Hepatocyte (in vitro differentiated cells): ENCODE results near the gene ANK2. TPM values are rescaled to one million over a fixed set of nuclear protein-coding genes. Genes with fewer than 3 reads are reported as not detected.

Experiments
- DNase-seq: peaks from one replicate; pipeline ENCODE4 v3.0.0-alpha.2; 2016; ENCODE audit warnings: low spot score
- H2AFZ ChIP-seq: fragments of 200-600 bp; sonication (generic); 2 replicates; pipeline ENCODE4 v1.6.0; 2016; ENCODE audit warnings: antibody characterized with exemption, mild to moderate bottlenecking
- H3K27ac ChIP-seq: fragments of 200-600 bp; sonication (generic); 2 replicates; pipeline ENCODE4 v1.5.1; 2016; ENCODE audit warnings: mild to moderate bottlenecking
- H3K27me3 ChIP-seq: fragments of 200-600 bp; sonication (generic); 2 replicates; pipeline ENCODE4 v1.6.1; 2016
- H3K36me3 ChIP-seq: fragments of 200-600 bp; sonication (generic); replicated peaks from 2 replicates; pipeline ENCODE4 v1.5.1; 2016; ENCODE audit warnings: low read depth; ENCODE audit not compliant: insufficient read depth
- H3K4me1 ChIP-seq: fragments of 200-600 bp; sonication (generic); 2 replicates; pipeline ENCODE4 v1.5.1; 2016; ENCODE audit warnings: mild to moderate bottlenecking, moderate library complexity; ENCODE audit not compliant: insufficient read depth
- H3K4me2 ChIP-seq: fragments of 200-600 bp; sonication (generic); 2 replicates; pipeline ENCODE4 v1.6.0; 2016
- H3K4me3 ChIP-seq: fragments of 200-600 bp; sonication (generic); 2 replicates; pipeline ENCODE4 v1.5.1; 2016; ENCODE audit warnings: mild to moderate bottlenecking
- H3K79me2 ChIP-seq: fragments of 200-600 bp; sonication (generic); 2 replicates; pipeline ENCODE4 v1.6.0; 2017; ENCODE audit warnings: mild to moderate bottlenecking
- H3K9me2 ChIP-seq: fragments of 200-600 bp; sonication (generic); replicated peaks from 2 replicates; pipeline ENCODE4 v1.6.0; 2017; ENCODE audit warnings: mild to moderate bottlenecking; ENCODE audit not compliant: insufficient read depth
- H3K9me3 ChIP-seq: fragments of 200-600 bp; sonication (generic); 2 replicates; pipeline ENCODE4 v1.5.1; 2016; ENCODE audit warnings: low read depth, mild to moderate bottlenecking
- H4K20me1 ChIP-seq: fragments of 200-600 bp; sonication (generic); 2 replicates; pipeline ENCODE4 v1.6.0; 2016; ENCODE audit warnings: mild to moderate bottlenecking; ENCODE audit not compliant: insufficient read depth, poor library complexity, severe bottlenecking
- EZH2 ChIP-seq: fragments of 200-600 bp; sonication (generic); IDR thresholded peaks from 2 replicates; pipeline ENCODE4 v1.6.1; 2016; ENCODE audit warnings: antibody characterized with exemption, mild to moderate bottlenecking, borderline replicate concordance
- EZH2phosphoT487 ChIP-seq: fragments of 200-600 bp; sonication (generic); IDR thresholded peaks from one replicate; pipeline ENCODE4 v1.6.1; 2018; ENCODE audit warnings: antibody characterized with exemption, mild to moderate bottlenecking, low read depth, moderate library complexity; ENCODE audit not compliant: unreplicated experiment, severe bottlenecking
- WGBS: methylation state at CpG from one replicate; pipeline ENCODE4 v1.1.6; 2016; ENCODE audit warnings: low lambda C conversion rate; ENCODE audit errors: missing lambda C conversion rate; 5-methylcytosine and 5-hydroxymethylcytosine counted together
- polyA plus RNA-seq: library from polyadenylated mRNA; unstranded; fragments of >200 nt; fragmentation: Nextera tagmentation; extraction: Ambion mirVana; gene quantifications from 2 replicates; pipeline ENCODE4 v1.2.1, GENCODE V29; 2016
- total RNA-seq: library from RNA; depleted of rRNA; stranded (reverse); fragments of >200 nt; gene quantifications from 2 replicates; pipeline ENCODE4 v1.2.3, GENCODE V29; 2014
- TF ChIP-seq, protein P1 (sequence below): fragments of 200-600 bp; sonication (generic); IDR thresholded peaks from 2 replicates; pipeline ENCODE4 v1.5.1; 2016; ENCODE audit warnings: antibody characterized with exemption, mild to moderate bottlenecking; ENCODE audit not compliant: poor library complexity

ANK2 gene
- total and polyA plus RNA-seq, 2 experiments from 2014 or later = 3.6 to 17.5 TPM

GRCh38 chr4:113141901-113142346 is 92.5 kb downstream of the ANK2 start:
- H3K36me3 ChIP-seq = no peaks in the 10 kb centered on the region
- H3K9me3 ChIP-seq = no peaks in the 10 kb centered on the region
- WGBS = 32% methylated on average over 3 of the region's 3 CpGs
- no peaks in the 10 kb centered on the region for H3K79me2 ChIP-seq
- peaks cover 12% of the 10 kb centered on the region for H3K4me1 ChIP-seq
- TF ChIP-seq EZH2 (no peak), EZH2phosphoT487 (no peak)
- TF ChIP-seq, protein P1, sequence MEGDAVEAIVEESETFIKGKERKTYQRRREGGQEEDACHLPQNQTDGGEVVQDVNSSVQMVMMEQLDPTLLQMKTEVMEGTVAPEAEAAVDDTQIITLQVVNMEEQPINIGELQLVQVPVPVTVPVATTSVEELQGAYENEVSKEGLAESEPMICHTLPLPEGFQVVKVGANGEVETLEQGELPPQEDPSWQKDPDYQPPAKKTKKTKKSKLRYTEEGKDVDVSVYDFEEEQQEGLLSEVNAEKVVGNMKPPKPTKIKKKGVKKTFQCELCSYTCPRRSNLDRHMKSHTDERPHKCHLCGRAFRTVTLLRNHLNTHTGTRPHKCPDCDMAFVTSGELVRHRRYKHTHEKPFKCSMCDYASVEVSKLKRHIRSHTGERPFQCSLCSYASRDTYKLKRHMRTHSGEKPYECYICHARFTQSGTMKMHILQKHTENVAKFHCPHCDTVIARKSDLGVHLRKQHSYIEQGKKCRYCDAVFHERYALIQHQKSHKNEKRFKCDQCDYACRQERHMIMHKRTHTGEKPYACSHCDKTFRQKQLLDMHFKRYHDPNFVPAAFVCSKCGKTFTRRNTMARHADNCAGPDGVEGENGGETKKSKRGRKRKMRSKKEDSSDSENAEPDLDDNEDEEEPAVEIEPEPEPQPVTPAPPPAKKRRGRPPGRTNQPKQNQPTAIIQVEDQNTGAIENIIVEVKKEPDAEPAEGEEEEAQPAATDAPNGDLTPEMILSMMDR = no peak
- no peaks in the 10 kb centered on the region for H3K27me3 ChIP-seq
- H3K4me2 ChIP-seq = peak overlapping the region; percentile 36
- H3K4me3 ChIP-seq = no peak overlapping the region
- DNase-seq = peak; percentile 9
- H3K9me2 ChIP-seq = no peaks in the 10 kb centered on the region
- no peaks in the 10 kb centered on the region for H4K20me1 ChIP-seq
- peak overlapping the region; percentile 36 for H3K27ac ChIP-seq
- H2AFZ ChIP-seq = no peak overlapping the region

DNA sequence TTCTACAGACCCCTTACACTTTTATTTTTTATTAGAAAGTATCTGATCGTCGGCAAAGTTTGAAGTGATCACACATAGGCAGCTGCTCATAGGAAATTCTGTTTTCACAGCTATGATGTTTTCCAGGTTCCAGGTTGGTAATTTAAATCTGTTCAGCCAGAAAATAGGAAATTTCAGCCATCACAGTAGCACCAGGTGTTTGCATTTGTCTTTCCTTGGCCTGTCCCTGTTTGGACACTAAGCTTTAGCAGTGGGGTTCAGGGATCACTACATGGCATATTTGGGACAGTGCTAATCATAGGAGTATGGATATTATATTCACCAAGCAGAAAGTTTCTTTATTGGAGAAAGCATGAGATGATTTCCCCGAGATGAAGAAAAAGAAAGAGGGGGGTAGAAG is 92.9 kb downstream of the ANK2 start:
- Histone ChIP-seq H3K27ac (peak overlapping the region; percentile 36), H3K36me3 (no peaks in the 10 kb centered on the region), H3K4me3 (no peak overlapping the region), H3K4me1 (peaks cover 12% of the 10 kb centered on the region), H3K4me2 (peak overlapping the region; percentile 36), H3K9me2 (no peaks in the 10 kb centered on the region), H3K27me3 (no peaks in the 10 kb centered on the region), H3K79me2 (no peaks in the 10 kb centered on the region), H2AFZ (no peak overlapping the region), H3K9me3 (no peaks in the 10 kb centered on the region), H4K20me1 (no peaks in the 10 kb centered on the region)
- 91% methylated on average over 3 of the region's 3 CpGs for whole genome bisulfite sequencing
- TF ChIP-seq, protein P1 = no peak
- no peak for TF ChIP-seq EZH2phosphoT487
- no peak for DNase-seq

DNA sequence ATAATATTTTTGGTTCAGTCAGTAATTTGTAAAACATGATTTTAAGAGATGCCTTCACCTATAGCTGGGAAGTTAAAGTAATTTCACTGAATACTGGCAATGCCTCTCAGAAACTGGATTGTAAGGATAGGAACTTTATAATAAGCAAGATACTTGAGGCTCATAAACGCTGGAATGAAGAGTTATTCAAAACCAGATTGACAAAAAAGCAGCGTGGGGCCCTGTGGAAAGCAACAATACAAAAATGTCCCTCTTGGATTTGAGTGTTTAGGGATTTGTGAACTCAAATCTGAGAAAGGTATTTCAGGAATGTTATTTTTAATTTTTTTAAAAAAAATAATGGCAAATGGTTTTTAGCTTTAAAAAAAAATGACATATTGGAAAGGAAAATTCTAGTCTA is 94.6 kb downstream of the ANK2 start:
- TF ChIP-seq EZH2 (no peak), EZH2phosphoT487 (no peak)
- TF ChIP-seq, protein P1 = no peak
- Histone ChIP-seq H3K4me1 (peaks cover 22% of the 10 kb centered on the region), H3K4me2 (no peak overlapping the region), H3K27me3 (no peaks in the 10 kb centered on the region), H2AFZ (no peak overlapping the region), H3K4me3 (no peak overlapping the region), H3K79me2 (no peaks in the 10 kb centered on the region), H3K9me3 (no peaks in the 10 kb centered on the region), H3K27ac (no peak overlapping the region), H3K36me3 (no peaks in the 10 kb centered on the region), H4K20me1 (no peaks in the 10 kb centered on the region), H3K9me2 (no peaks in the 10 kb centered on the region)
- DNase-seq = no peak
- 66% methylated on average over 2 of the region's 2 CpGs for WGBS

DNA sequence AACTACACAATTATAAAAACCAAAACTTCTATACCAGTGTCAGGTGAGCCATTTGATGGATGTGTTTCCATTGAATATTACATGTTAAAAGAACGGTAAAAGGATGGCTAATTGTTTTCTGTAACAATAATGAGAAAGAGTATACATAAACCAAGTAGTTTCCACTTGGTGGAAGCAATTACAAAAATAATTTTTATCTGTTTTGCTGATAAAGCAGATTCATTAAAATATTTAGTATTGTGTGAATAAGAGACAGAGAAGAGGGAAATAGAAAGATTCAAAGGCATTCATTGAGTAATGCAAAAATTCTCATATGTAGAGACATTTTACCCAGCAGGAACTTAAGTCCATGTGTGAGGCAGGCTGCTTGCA is 95.7 kb downstream of the ANK2 start:
- WGBS = 80% methylated on average over 1 of the region's 1 CpG
- H3K4me1 ChIP-seq = peaks cover 22% of the 10 kb centered on the region
- H3K4me2 ChIP-seq = no peak overlapping the region
- DNase-seq = no peak
- H3K79me2 ChIP-seq = no peaks in the 10 kb centered on the region
- H4K20me1 ChIP-seq = no peaks in the 10 kb centered on the region
- no peaks in the 10 kb centered on the region for H3K27me3 ChIP-seq
- H3K9me2 ChIP-seq = no peaks in the 10 kb centered on the region
- no peaks in the 10 kb centered on the region for H3K9me3 ChIP-seq
- no peak overlapping the region for H3K4me3 ChIP-seq
- no peaks in the 10 kb centered on the region for H3K36me3 ChIP-seq
- TF ChIP-seq EZH2 (no peak), EZH2phosphoT487 (no peak)
- TF ChIP-seq, protein P1 = no peak
- no peak overlapping the region for H3K27ac ChIP-seq
- H2AFZ ChIP-seq = no peak overlapping the region
